CD8-positive, alpha-beta memory T cell (primary cell): ENCODE measurements around the gene COASY. TPM values are rescaled to one million over a fixed set of nuclear protein-coding genes. Genes with fewer than 3 reads are reported as not detected.
A peak's percentile ranks its signal among the peaks of the same experiment; 100 is the strongest.

Source experiments
- CTCF ChIA-PET: fragments of 350-600 bp; sonication (Branson Sonifier 250); formaldehyde crosslinking; loops from one replicate; lab custom pipeline; 2021; ENCODE audit warnings: antibody characterized with exemption; lab: Charles Lee
- POLR2A ChIA-PET: fragments of 350-600 bp; sonication (Branson Sonifier 250); formaldehyde crosslinking; loops from one replicate; lab custom pipeline; 2021; ENCODE audit warnings: antibody characterized with exemption; lab: Charles Lee
- DNase-seq, 5 donors: peaks; one replicate each; pipeline versions ENCODE4 v3.0.0 to v3.0.0-alpha.2; 2020 to 2022; ENCODE audit warnings: mixed read lengths in 1 of 5
- H3K27ac ChIP-seq: one replicate; pipeline ENCODE4 v1.7.0; 2013; ENCODE audit warnings: low read depth, mild to moderate bottlenecking, low read length, moderate library complexity
- H3K27me3 ChIP-seq: 2 replicates; pipeline ENCODE4 v1.7.0; 2013; ENCODE audit warnings: low read length, mild to moderate bottlenecking; ENCODE audit not compliant: insufficient read depth, poor library complexity, severe bottlenecking
- H3K36me3 ChIP-seq: 2 replicates; pipeline ENCODE4 v1.7.0; 2013; ENCODE audit warnings: mild to moderate bottlenecking, low read length, moderate library complexity; ENCODE audit not compliant: insufficient read depth
- H3K4me1 ChIP-seq: 2 replicates; pipeline ENCODE4 v1.7.0; 2013; ENCODE audit warnings: mild to moderate bottlenecking, low read length, moderate library complexity; ENCODE audit not compliant: insufficient read depth
- H3K4me3 ChIP-seq: 2 replicates; pipeline ENCODE4 v1.7.0; 2013; ENCODE audit warnings: mild to moderate bottlenecking, low read length
- H3K9me3 ChIP-seq: 2 replicates; pipeline ENCODE4 v1.7.0; 2013; ENCODE audit warnings: mild to moderate bottlenecking, low read length
- H3K27ac Mint-ChIP-seq, 8 donors: one replicate each; pipeline ENCODE4 v1.8.0; 2020 to 2021; ENCODE audit warnings: mixed read lengths in 8 of 8, mild to moderate bottlenecking in 6 of 8, inconsistent platforms in 3 of 8, moderate library complexity in 3 of 8
- H3K27me3 Mint-ChIP-seq, 2 donors: one replicate each; pipeline ENCODE4 v1.8.0; 2020 to 2021; ENCODE audit warnings: mixed read lengths in 2 of 2, mild to moderate bottlenecking in 1 of 2, moderate library complexity in 1 of 2
- H3K36me3 Mint-ChIP-seq, 3 donors: one replicate each; pipeline ENCODE4 v1.8.0; 2020 to 2021; ENCODE audit warnings: mixed read lengths in 3 of 3, inconsistent platforms in 1 of 3, mild to moderate bottlenecking in 1 of 3
- H3K4me1 Mint-ChIP-seq, 3 donors: one replicate each; pipeline ENCODE4 v1.8.0; 2020 to 2021; ENCODE audit warnings: mixed read lengths in 3 of 3, inconsistent platforms in 1 of 3, mild to moderate bottlenecking in 1 of 3
- H3K4me3 Mint-ChIP-seq, 7 donors: one replicate each; pipeline ENCODE4 v1.8.0; 2020 to 2021; ENCODE audit warnings: mixed read lengths in 7 of 7, mild to moderate bottlenecking in 6 of 7, moderate library complexity in 4 of 7, inconsistent platforms in 2 of 7
- H3K9me3 Mint-ChIP-seq, 5 donors: one replicate each; pipeline ENCODE4 v1.8.0; 2020 to 2022; ENCODE audit warnings: mixed read lengths in 5 of 5, mild to moderate bottlenecking in 3 of 5, moderate library complexity in 2 of 5, inconsistent platforms in 1 of 5
- polyA plus RNA-seq: library from polyadenylated mRNA; unstranded; fragments of 300-500 nt; fragmentation: Illumina TruSeq; gene quantifications from one replicate; pipeline ENCODE4 v1.2.3, GENCODE V29; 2021
- total RNA-seq, 2 experiments: library from RNA; stranded (reverse); gene quantifications; one replicate each; pipeline ENCODE4 v1.2.3, GENCODE V29; 2021

Gene COASY
- total and polyA plus RNA-seq, 3 experiments from 2014 or later: 65.6 to 107 (median 103) TPM

GRCh38 chr17:42578282-42578869 lies 16.4 kb downstream of the COASY start:
- peak; percentile 40 to 76 (median 55) for DNase-seq

GRCh38 chr17:42579794-42580551 lies 18.0 kb downstream of the COASY start:
- Mint-ChIP-seq H3K4me3 (peak overlapping the region in 6 of 7 donors; percentile 8 to 69 (median 38)), H3K9me3 (no peaks in the 10 kb centered on the region), H3K36me3 (peaks cover 3 to 67% (median 10%) of the 10 kb centered on the region in 3 donors), H3K27ac (peak overlapping the region in 6 of 8 donors; percentile 37 to 91 (median 74)), H3K4me1 (peaks cover 26 to 32% (median 30%) of the 10 kb centered on the region in 3 donors), H3K27me3 (peaks cover 0 to 1% of the 10 kb centered on the region in 2 donors)
- Histone ChIP-seq H3K4me1 (peaks cover 13% of the 10 kb centered on the region), H3K4me3 (no peak overlapping the region), H3K36me3 (peaks cover 54% of the 10 kb centered on the region), H3K27me3 (no peaks in the 10 kb centered on the region), H3K27ac (no peak overlapping the region), H3K9me3 (no peaks in the 10 kb centered on the region)
- ChIA-PET CTCF (interaction anchor here (0.7 to 5.5 kb wide), 4 partner anchors 26 to 418 kb away, joined by 3 to 44 read pairs (median 6); partner anchors contain the start of genes CCR10, PLEKHH3 and RPL27), POLR2A (interaction anchor here (0.6 kb wide), 2 partner anchors 20 to 184 kb away, joined by 3 read pairs; no protein-coding TSS in a partner anchor)
- DNase-seq: no peak

More at GRCh38 chr17:42578282-42578869, 16.4 kb downstream of the COASY start:
- H3K27ac Mint-ChIP-seq: peak overlapping the region; percentile 74 to 99 (median 97)
- H3K4me3 Mint-ChIP-seq: peak overlapping the region; percentile 89 to 99 (median 98)
- H3K9me3 Mint-ChIP-seq: no peaks in the 10 kb centered on the region
- ChIA-PET POLR2A (interaction anchor here (0.6 to 2.6 kb wide), 9 partner anchors 8 to 612 kb away, joined by 3 to 12 read pairs (median 4); partner anchors contain the start of genes MLX, RETREG3 and TUBG1), CTCF (interaction anchor here (0.8 to 5.5 kb wide), 43 partner anchors 8 to 250 kb away, joined by 3 to 44 read pairs (median 5); partner anchors contain the start of genes BECN1, CCR10, COASY and MLX)
- Histone ChIP-seq H3K4me1 (peaks cover 13% of the 10 kb centered on the region), H3K4me3 (peak overlapping the region; percentile 96), H3K27ac (peak overlapping the region; percentile 85), H3K27me3 (no peaks in the 10 kb centered on the region), H3K9me3 (no peaks in the 10 kb centered on the region), H3K36me3 (peaks cover 50% of the 10 kb centered on the region)
- peaks cover 0 to 1% of the 10 kb centered on the region in 2 donors for H3K27me3 Mint-ChIP-seq
- H3K4me1 Mint-ChIP-seq: peaks cover 29 to 32% (median 30%) of the 10 kb centered on the region in 3 donors
- H3K36me3 Mint-ChIP-seq: peaks cover 3 to 61% (median 7%) of the 10 kb centered on the region in 3 donors

GRCh38 chr17:42581744-42582270 lies 19.9 kb downstream of the COASY start:
- H3K27me3 ChIP-seq: no peaks in the 10 kb centered on the region
- H3K9me3 ChIP-seq: no peaks in the 10 kb centered on the region
- Mint-ChIP-seq H3K27ac (peak overlapping the region in 1 of 8 donors; percentile 38), H3K27me3 (peaks cover 0 to 1% of the 10 kb centered on the region in 2 donors), H3K4me1 (peaks cover 18 to 24% (median 20%) of the 10 kb centered on the region in 3 donors), H3K9me3 (no peaks in the 10 kb centered on the region), H3K36me3 (peaks cover 3 to 78% (median 12%) of the 10 kb centered on the region in 3 donors), H3K4me3 (peak overlapping the region in 1 of 7 donors; percentile 54)
- CTCF ChIA-PET: interaction anchor here (1.4 to 1.5 kb wide), 2 partner anchors 27 to 97 kb away, joined by 3 to 5 read pairs; no protein-coding TSS in a partner anchor
- no peak overlapping the region for H3K27ac ChIP-seq
- peaks cover 66% of the 10 kb centered on the region for H3K36me3 ChIP-seq
- no peak for DNase-seq
- peaks cover 10% of the 10 kb centered on the region for H3K4me1 ChIP-seq
- no peak overlapping the region for H3K4me3 ChIP-seq
- POLR2A ChIA-PET: interaction anchor here (1.4 kb wide), 1 partner anchor 27 kb away, joined by 4 read pairs; no protein-coding TSS in a partner anchor

- no peak overlapping the region for H3K4me3 ChIP-seq
- H3K9me3 ChIP-seq: no peaks in the 10 kb centered on the region
- H3K36me3 Mint-ChIP-seq: peaks cover 3 to 98% (median 15%) of the 10 kb centered on the region in 3 donors
- no peak for DNase-seq
- peak overlapping the region in 2 of 8 donors; percentile 4 to 66 for H3K27ac Mint-ChIP-seq
- no peaks in the 10 kb centered on the region for H3K27me3 ChIP-seq
- no peaks in the 10 kb centered on the region for H3K4me1 ChIP-seq
- peaks cover 76% of the 10 kb centered on the region for H3K36me3 ChIP-seq
- peaks cover 1 to 7% (median 6%) of the 10 kb centered on the region in 3 donors for H3K4me1 Mint-ChIP-seq
- CTCF ChIA-PET: no interaction called here
- POLR2A ChIA-PET: no interaction called here
- H3K27me3 Mint-ChIP-seq: no peaks in the 10 kb centered on the region
- H3K9me3 Mint-ChIP-seq: no peaks in the 10 kb centered on the region
- no peak overlapping the region for H3K4me3 Mint-ChIP-seq
- no peak overlapping the region for H3K27ac ChIP-seq
Observed at GRCh38 chr17:42584880-42585279, 22.9 kb downstream of the COASY start.

GRCh38 chr17:42585353-42585752 lies 23.4 kb downstream of the COASY start:
- ChIA-PET CTCF (interaction anchor here (2.4 kb wide), 1 partner anchor 7 kb away, joined by 7 read pairs; the partner anchor contains the start of gene PSMC3IP), POLR2A (no interaction called here)
- no peaks in the 10 kb centered on the region for H3K27me3 ChIP-seq
- Mint-ChIP-seq H3K4me1 (peaks cover 3 to 7% (median 6%) of the 10 kb centered on the region in 3 donors), H3K27me3 (no peaks in the 10 kb centered on the region), H3K27ac (peak overlapping the region in 1 of 8 donors; percentile 14), H3K4me3 (no peak overlapping the region), H3K9me3 (no peaks in the 10 kb centered on the region), H3K36me3 (peaks cover 3 to 98% (median 15%) of the 10 kb centered on the region in 3 donors)
- no peaks in the 10 kb centered on the region for H3K4me1 ChIP-seq
- no peak overlapping the region for H3K4me3 ChIP-seq
- H3K27ac ChIP-seq: no peak overlapping the region
- DNase-seq: no peak
- peaks cover 71% of the 10 kb centered on the region for H3K36me3 ChIP-seq
- H3K9me3 ChIP-seq: no peaks in the 10 kb centered on the region

- no peak for DNase-seq
- no peak overlapping the region for H3K4me3 Mint-ChIP-seq
- no peaks in the 10 kb centered on the region for H3K9me3 Mint-ChIP-seq
- peak overlapping the region in 6 of 8 donors; percentile 22 to 95 (median 72) for H3K27ac Mint-ChIP-seq
- H3K36me3 Mint-ChIP-seq: peaks cover 3 to 100% (median 15%) of the 10 kb centered on the region in 3 donors
- ChIA-PET POLR2A (interaction anchor here (0.7 to 1.1 kb wide), 3 partner anchors 9 to 24 kb away, joined by 3 to 4 read pairs (median 3); partner anchors contain the start of gene PSMC3IP), CTCF (interaction anchor here (0.6 to 2.4 kb wide), 3 partner anchors 9 to 38 kb away, joined by 3 to 7 read pairs (median 3); partner anchors contain the start of genes PSMC3IP, RETREG3 and TUBG1)
- H3K27me3 ChIP-seq: no peaks in the 10 kb centered on the region
- H3K4me3 ChIP-seq: no peak overlapping the region
- H3K27ac ChIP-seq: no peak overlapping the region
- H3K36me3 ChIP-seq: peaks cover 77% of the 10 kb centered on the region
- peaks cover 3 to 11% (median 7%) of the 10 kb centered on the region in 3 donors for H3K4me1 Mint-ChIP-seq
- H3K27me3 Mint-ChIP-seq: no peaks in the 10 kb centered on the region
- no peaks in the 10 kb centered on the region for H3K4me1 ChIP-seq
- no peaks in the 10 kb centered on the region for H3K9me3 ChIP-seq
Observed at GRCh38 chr17:42586514-42587230, 24.7 kb downstream of the COASY start.

GRCh38 chr17:42590886-42591285 lies 28.9 kb downstream of the COASY start:
- POLR2A ChIA-PET: no interaction called here
- H3K4me1 ChIP-seq: no peaks in the 10 kb centered on the region
- no peaks in the 10 kb centered on the region for H3K9me3 ChIP-seq
- CTCF ChIA-PET: interaction anchor here (1.1 kb wide), 1 partner anchor 12 kb away, joined by 3 read pairs; no protein-coding TSS in a partner anchor
- H3K36me3 ChIP-seq: peaks cover 41% of the 10 kb centered on the region
- no peak overlapping the region for H3K27ac ChIP-seq
- H3K27me3 ChIP-seq: no peaks in the 10 kb centered on the region
- Mint-ChIP-seq H3K9me3 (no peaks in the 10 kb centered on the region), H3K4me3 (no peak overlapping the region), H3K36me3 (peaks cover 0 to 84% (median 6%) of the 10 kb centered on the region in 3 donors), H3K4me1 (peaks cover 10 to 26% (median 14%) of the 10 kb centered on the region in 3 donors), H3K27me3 (no peaks in the 10 kb centered on the region), H3K27ac (no peak overlapping the region)
- DNase-seq: no peak
- H3K4me3 ChIP-seq: no peak overlapping the region
